ENCODE measurements around the gene GGACT. TPM values are rescaled to one million over a fixed set of nuclear protein-coding genes. Genes with fewer than 3 reads are reported as not detected.
A peak's percentile ranks its signal among the peaks of the same experiment; 100 is the strongest.

Gene GGACT
- total and polyA plus RNA-seq, 2 of the 8 experiments (the other 6 are each of a cell fraction or from before 2014, with no cell fraction given), result 1.1 to 1.5 TPM

GRCh38 chr13:100513987-100514670 lies 74.5 kb downstream of the GGACT start:
- no peak overlapping the region for H3K4ac ChIP-seq (replicated peaks; ENCODE audit: insufficient read length, low read depth, low read length)
- FAIRE-seq (peak; percentile 62), DNase-seq (ENCODE audit: low read depth in 1 of 2, low spot score in 2 of 2) (no peak)
- H2BK15ac ChIP-seq (ENCODE audit: low read length), result no peak overlapping the region
- H2BK12ac ChIP-seq (ENCODE audit: low read depth, low read length), result peak overlapping the region; percentile 62; the same call in 1 of the 2 replicates
- H3K14ac ChIP-seq (ENCODE audit: insufficient read length), result no peak overlapping the region
- H3K36me3 ChIP-seq (ENCODE audit: control insufficient read depth in 2 of 4, insufficient read depth in 4 of 4, low read length in 3 of 4), result no peaks in the 10 kb centered on the region
- no peak overlapping the region for H3K4me2 ChIP-seq (ENCODE audit: insufficient read depth in 1 of 2, low read depth in 2 of 2, low read length in 2 of 2)
- H2BK20ac ChIP-seq (ENCODE audit: low read length), result peak overlapping the region; percentile 72; the same call in 1 of the 2 replicates
- ChIA-PET POLR2A (ENCODE audit: partially characterized antibody) (interaction anchor here (0.6 kb wide), 1 partner anchor 72 kb away, joined by 4 read pairs; no protein-coding TSS in a partner anchor), CTCF (ENCODE audit: partially characterized antibody) (interaction anchor here (0.6 to 5.0 kb wide), 26 partner anchors 8 to 599 kb away, joined by 3 to 19 read pairs (median 4); no protein-coding TSS in a partner anchor)
- H4K91ac ChIP-seq (replicated peaks; ENCODE audit: insufficient read length, low read length), result no peak overlapping the region
- H2BK5ac ChIP-seq (ENCODE audit: low read depth, low read length), result peak overlapping the region; percentile 45; the same call in 1 of the 2 replicates
- no peaks in the 10 kb centered on the region for H3K23me2 ChIP-seq (ENCODE audit: low read depth, low read length)
- no peak overlapping the region for H2BK120ac ChIP-seq (replicated peaks; ENCODE audit: low read depth, low read length)
- no peaks in the 10 kb centered on the region for H3K27me3 ChIP-seq (replicated peaks in 1 of 4; ENCODE audit: control insufficient read depth in 3 of 4, extremely low read depth in 1 of 4, insufficient read depth in 3 of 4, low read length in 3 of 4)
- H3K9me3 ChIP-seq (ENCODE audit: insufficient read depth in 2 of 2, low read depth in 1 of 2, low read length in 1 of 2), result no peaks in the 10 kb centered on the region
- H3K4me3 ChIP-seq (ENCODE audit: extremely low read depth in 1 of 4, insufficient read depth in 2 of 4, low read depth in 3 of 4, low read length in 4 of 4), result no peak overlapping the region
- H2AK5ac ChIP-seq (ENCODE audit: low read depth, low read length), result no peak overlapping the region
- WGBS, 2 experiments (ENCODE audit: extremely low coverage in 1 of 2, insufficient coverage in 1 of 2, insufficient read length in 1 of 2, insufficient replicate concordance in 2 of 2, low coverage in 1 of 2, low lambda C conversion rate in 2 of 2, missing lambda C conversion rate in 1 of 2), result 81% methylated on average over 8 of the region's 8 CpGs; no CpG with 5 or more reads in 1 of the 2 experiments
- no peak for TF ChIP-seq PHF8 (conservative IDR thresholded peaks at IDR 0.05; ENCODE audit: low read depth, low read length)
- TF ChIP-seq SIN3A (conservative IDR thresholded peaks at IDR 0.05 in 1 of 2, IDR thresholded peaks at IDR 0.05 in 1 of 2; ENCODE audit: low read depth in 1 of 2, low read length in 2 of 2), result no peak
- H4K20me1 ChIP-seq (replicated peaks in 1 of 2; ENCODE audit: control insufficient read depth in 1 of 2, insufficient read depth in 2 of 2, low read length in 2 of 2), result no peaks in the 10 kb centered on the region
- no peak overlapping the region for H3K9ac ChIP-seq (replicated peaks in 1 of 4; ENCODE audit: extremely low read depth in 1 of 4, low read depth in 3 of 4, low read length in 3 of 4)
- no peak overlapping the region for H3K23ac ChIP-seq (ENCODE audit: insufficient read length)
- no peak overlapping the region for H3K18ac ChIP-seq (ENCODE audit: extremely low read depth, low read length)
- H4K5ac ChIP-seq (ENCODE audit: insufficient read length, low read depth, low read length), result no peak overlapping the region
- no peak overlapping the region for H3K27ac ChIP-seq (ENCODE audit: low read depth, low read length)
- no peak overlapping the region for H2AFZ ChIP-seq (ENCODE audit: low read length)
- no peak overlapping the region for H3K56ac ChIP-seq (replicated peaks; ENCODE audit: insufficient read length, low read depth, low read length)
- no peak overlapping the region for H4K8ac ChIP-seq (ENCODE audit: extremely low read depth, insufficient read depth, low read length)
- peaks cover 0 to 26% (median 21%) of the 10 kb centered on the region in 4 experiments; a peak in 6 of 7 replicates for H3K4me1 ChIP-seq (replicated peaks in 1 of 4; ENCODE audit: control insufficient read depth in 3 of 4, insufficient read depth in 4 of 4, low read length in 3 of 4)
- H3K79me2 ChIP-seq (ENCODE audit: control insufficient read depth in 1 of 2, insufficient read depth in 2 of 2, low read length in 2 of 2), result no peaks in the 10 kb centered on the region
- H3K79me1 ChIP-seq (ENCODE audit: low read depth, low read length), result no peaks in the 10 kb centered on the region

Measured in H1 (cell line).